Endothelial cell of umbilical vein (primary cell): ENCODE data around the gene ADIPOR2. TPM values are rescaled to one million over a fixed set of nuclear protein-coding genes. Genes with fewer than 3 reads are reported as not detected.

Source experiments
- BruUV-seq: library from RNA; stranded (reverse); fragments of 400-500 nt; replicated peaks from 2 replicates; lab custom pipeline; 2021; lab: Mats Ljungman, UMichigan
- CTCF ChIA-PET: fragments of 300-600, 350-600 bp; sonication (Branson Sonifier 250); formaldehyde crosslinking; loops from one replicate; lab custom pipeline; 2021; ENCODE audit warnings: antibody characterized with exemption, inconsistent platforms; lab: Charles Lee
- POLR2A ChIA-PET: fragments of 300-600, 350-600 bp; sonication (Branson Sonifier 250); formaldehyde crosslinking; loops from one replicate; lab custom pipeline; 2021; ENCODE audit warnings: antibody characterized with exemption, inconsistent platforms; lab: Charles Lee
- DNase-seq: peaks from one replicate; pipeline ENCODE4 v3.0.0-alpha.2; 2011; ENCODE audit warnings: low read depth, low spot score
- FAIRE-seq: peaks from 2 replicates; lab custom pipeline; 2011; peaks lifted over from hg19 to GRCh38; lab: Jason Lieb, UNC
- H2AFZ ChIP-seq: 2 replicates; pipeline ENCODE4 v1.6.0; 2012; ENCODE audit warnings: low read depth, low read length, control low read depth, inconsistent platforms
- H3K27ac ChIP-seq: 2 replicates; pipeline ENCODE4 v1.5.1; 2011; ENCODE audit warnings: low read depth, mild to moderate bottlenecking, control low read depth, low read length, moderate library complexity; ENCODE audit not compliant: insufficient read depth
- H3K27me3 ChIP-seq, 2 experiments: 2 replicates each; pipeline versions ENCODE4 v1.6.0 to v1.6.1; 2011; ENCODE audit warnings: low read length in 2 of 2, mixed read lengths in 1 of 2; ENCODE audit not compliant: control insufficient read depth in 2 of 2, insufficient read depth in 2 of 2
- H3K36me3 ChIP-seq, 2 experiments: 2 replicates in 1 of 2; 3 replicates in 1 of 2; pipeline ENCODE4 v1.5.1; 2011; ENCODE audit warnings: low read length in 2 of 2, mild to moderate bottlenecking in 1 of 2, moderate library complexity in 1 of 2; ENCODE audit not compliant: control insufficient read depth in 2 of 2, insufficient read depth in 2 of 2; ENCODE audit errors: extremely low read depth in 1 of 2
- H3K4me1 ChIP-seq: 3 replicates; pipeline ENCODE4 v1.5.1; 2011; ENCODE audit warnings: mild to moderate bottlenecking, low read length; ENCODE audit not compliant: control insufficient read depth, insufficient read depth; ENCODE audit errors: extremely low read depth
- H3K4me2 ChIP-seq: 2 replicates; pipeline ENCODE4 v1.6.1; 2011; ENCODE audit warnings: low read length, control low read depth, mixed read lengths; ENCODE audit not compliant: insufficient read depth
- H3K4me3 ChIP-seq, 3 experiments: fragments of 200-600 bp in 1 of 3; sonication (generic), shearing (Covaris generic) in 1 of 3; replicated peaks in 1 of 3; 2 replicates each; pipeline ENCODE4 v1.5.1; 2011 to 2016; ENCODE audit warnings: control low read depth in 3 of 3, low read length in 3 of 3, mild to moderate bottlenecking in 2 of 3, inconsistent platforms in 1 of 3, low read depth in 1 of 3, moderate library complexity in 1 of 3; ENCODE audit not compliant: insufficient read depth in 1 of 3
- H3K79me2 ChIP-seq: 2 replicates; pipeline ENCODE4 v1.6.0; 2012; ENCODE audit warnings: low read length, inconsistent platforms; ENCODE audit not compliant: control insufficient read depth, insufficient read depth
- H3K9ac ChIP-seq: replicated peaks from 2 replicates; pipeline ENCODE3; 2011; ENCODE audit warnings: low read length, control low read depth; ENCODE audit not compliant: insufficient read depth; ENCODE audit errors: extremely low read depth
- H3K9me1 ChIP-seq: replicated peaks from 3 replicates; pipeline ENCODE4 v1.6.0; 2011; ENCODE audit warnings: mild to moderate bottlenecking, low read length; ENCODE audit not compliant: control insufficient read depth, insufficient read depth; ENCODE audit errors: extremely low read depth
- H3K9me3 ChIP-seq: replicated peaks from 2 replicates; pipeline ENCODE4 v1.5.1; 2012; ENCODE audit warnings: low read length, inconsistent platforms; ENCODE audit not compliant: control insufficient read depth, insufficient read depth
- H4K20me1 ChIP-seq: replicated peaks from 2 replicates; pipeline ENCODE3; 2011; ENCODE audit warnings: mild to moderate bottlenecking, low read length; ENCODE audit not compliant: control insufficient read depth, insufficient read depth; ENCODE audit errors: extremely low read depth
- EZH2 ChIP-seq: IDR thresholded peaks from 2 replicates; pipeline ENCODE4 v1.6.1; 2012; ENCODE audit warnings: borderline replicate concordance, low read depth, mild to moderate bottlenecking, moderate library complexity, low read length, inconsistent platforms; ENCODE audit not compliant: severe bottlenecking
- FOS ChIP-seq: IDR thresholded peaks from 2 replicates; pipeline ENCODE4 v1.6.1; 2011; ENCODE audit warnings: mild to moderate bottlenecking, low read length, moderate library complexity, borderline replicate concordance; ENCODE audit not compliant: insufficient read depth
- GATA2 ChIP-seq: IDR thresholded peaks from 2 replicates; pipeline ENCODE4 v1.7.0; 2011; ENCODE audit warnings: low read depth, mild to moderate bottlenecking, moderate library complexity, mixed read lengths, low read length; ENCODE audit not compliant: insufficient read length, insufficient read depth
- JUN ChIP-seq: IDR thresholded peaks from 2 replicates; pipeline ENCODE4 v1.6.1; 2011; ENCODE audit warnings: borderline replicate concordance, low read depth; ENCODE audit not compliant: insufficient read length, insufficient read depth
- MYC ChIP-seq: IDR thresholded peaks from one replicate; pipeline ENCODE4 v1.6.1; 2011; ENCODE audit warnings: mild to moderate bottlenecking, low read depth, low read length
- POLR2A ChIP-seq: IDR thresholded peaks from 2 replicates; pipeline ENCODE4 v1.6.1; 2012; ENCODE audit warnings: low read depth, mild to moderate bottlenecking, control low read depth, low read length
- POLR2AphosphoS5 ChIP-seq: IDR thresholded peaks from 2 replicates; pipeline ENCODE4 v1.6.1; 2012; ENCODE audit warnings: low read depth, mild to moderate bottlenecking, control low read depth, low read length, moderate library complexity; ENCODE audit not compliant: insufficient read depth
- dilution Hi-C: fragments of 300-500 bp; cut with MboI; formaldehyde crosslinking; loops from one replicate; pipeline ENCODE4 v1.15.0; 2019; ENCODE audit warnings: low sequenced_read_pairs; ENCODE audit not compliant: extremely low pct_ligation_motif_present
- intact Hi-C: fragments of 100-400 bp; cut with micrococcal nuclease; formaldehyde crosslinking; loops from one replicate; pipeline ENCODE4 v1.10.0; 2022
- polyA plus RNA-seq, 4 experiments: library from polyadenylated mRNA; depleted of rRNA in 3 of 4; stranded (reverse) in 3 of 4; unstranded in 1 of 4; fragments of >200 nt; gene quantifications; 2 replicates each; pipeline versions ENCODE4 v1.2.1 to v1.2.3, GENCODE V29; 2011 to 2012; ENCODE audit warnings: missing spikeins in 1 of 4
- total RNA-seq: library from RNA; stranded (reverse); gene quantifications from 2 replicates; pipeline ENCODE4 v1.2.3, GENCODE V29; 2021
- TF ChIP-seq, protein P1 (sequence below): IDR thresholded peaks from 2 replicates; pipeline ENCODE4 v1.6.1; 2011; ENCODE audit not compliant: insufficient read depth, insufficient read length
- TF ChIP-seq, protein P2 (sequence below), 2 donors: IDR thresholded peaks; 1 replicate in 1 of 2; 2 replicates in 1 of 2; pipeline ENCODE4 v1.5.1; 2011; ENCODE audit warnings: low read length in 2 of 2, mild to moderate bottlenecking in 2 of 2, moderate library complexity in 2 of 2, control low read depth in 1 of 2, inconsistent platforms in 1 of 2, low read depth in 1 of 2; ENCODE audit not compliant: insufficient read depth in 1 of 2; ENCODE audit errors: extremely low read depth in 1 of 2

Gene ADIPOR2
- total and polyA plus RNA-seq, 2 donors (not counting 3 experiments of a cell fraction or from before 2014, with no cell fraction given) = 22.5 to 57.3 TPM

DNA sequence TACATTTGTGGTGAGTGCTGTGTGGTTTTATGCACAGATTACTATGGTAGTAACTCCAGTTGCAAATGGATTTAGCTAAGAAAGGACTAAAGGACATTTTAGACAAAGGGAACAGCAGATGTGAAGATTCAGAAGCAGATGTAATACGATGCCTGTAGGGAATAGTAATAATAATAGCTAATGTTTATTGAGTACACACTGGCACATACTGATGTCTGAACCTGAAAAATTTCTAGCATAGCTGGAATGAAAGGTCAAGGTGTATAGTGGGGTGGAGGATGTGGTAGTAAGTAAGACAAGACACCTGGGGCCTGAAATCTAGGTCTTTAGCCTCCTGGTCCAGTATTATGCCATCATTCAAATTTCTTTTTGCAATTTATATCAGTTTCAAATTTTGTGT, 75.2 kb downstream of the ADIPOR2 start:
- Histone ChIP-seq H2AFZ (no peak overlapping the region), H3K27me3 (no peaks in the 10 kb centered on the region), H3K9me3 (no peaks in the 10 kb centered on the region), H4K20me1 (peaks cover 4% of the 10 kb centered on the region), H3K4me3 (no peak overlapping the region), H3K9me1 (no peaks in the 10 kb centered on the region), H3K36me3 (no peaks in the 10 kb centered on the region), H3K4me2 (no peak overlapping the region), H3K9ac (no peak overlapping the region), H3K27ac (no peak overlapping the region), H3K4me1 (peaks cover 1% of the 10 kb centered on the region), H3K79me2 (peaks cover 54% of the 10 kb centered on the region)
- ChIA-PET POLR2A (no interaction called here), CTCF (interaction anchor here (1.1 to 3.6 kb wide), 3 partner anchors 10 to 113 kb away, joined by 7 to 13 read pairs (median 11); no protein-coding TSS in a partner anchor)
- no peak for TF ChIP-seq MYC
- TF ChIP-seq, protein P1, sequence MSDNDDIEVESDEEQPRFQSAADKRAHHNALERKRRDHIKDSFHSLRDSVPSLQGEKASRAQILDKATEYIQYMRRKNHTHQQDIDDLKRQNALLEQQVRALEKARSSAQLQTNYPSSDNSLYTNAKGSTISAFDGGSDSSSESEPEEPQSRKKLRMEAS = no peak
- TF ChIP-seq GATA2 = no peak
- no peak for TF ChIP-seq JUN
- no peak for TF ChIP-seq POLR2AphosphoS5
- TF ChIP-seq POLR2A = no peak
- TF ChIP-seq FOS = no peak
- TF ChIP-seq, protein P2, sequence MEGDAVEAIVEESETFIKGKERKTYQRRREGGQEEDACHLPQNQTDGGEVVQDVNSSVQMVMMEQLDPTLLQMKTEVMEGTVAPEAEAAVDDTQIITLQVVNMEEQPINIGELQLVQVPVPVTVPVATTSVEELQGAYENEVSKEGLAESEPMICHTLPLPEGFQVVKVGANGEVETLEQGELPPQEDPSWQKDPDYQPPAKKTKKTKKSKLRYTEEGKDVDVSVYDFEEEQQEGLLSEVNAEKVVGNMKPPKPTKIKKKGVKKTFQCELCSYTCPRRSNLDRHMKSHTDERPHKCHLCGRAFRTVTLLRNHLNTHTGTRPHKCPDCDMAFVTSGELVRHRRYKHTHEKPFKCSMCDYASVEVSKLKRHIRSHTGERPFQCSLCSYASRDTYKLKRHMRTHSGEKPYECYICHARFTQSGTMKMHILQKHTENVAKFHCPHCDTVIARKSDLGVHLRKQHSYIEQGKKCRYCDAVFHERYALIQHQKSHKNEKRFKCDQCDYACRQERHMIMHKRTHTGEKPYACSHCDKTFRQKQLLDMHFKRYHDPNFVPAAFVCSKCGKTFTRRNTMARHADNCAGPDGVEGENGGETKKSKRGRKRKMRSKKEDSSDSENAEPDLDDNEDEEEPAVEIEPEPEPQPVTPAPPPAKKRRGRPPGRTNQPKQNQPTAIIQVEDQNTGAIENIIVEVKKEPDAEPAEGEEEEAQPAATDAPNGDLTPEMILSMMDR (IDR thresholded peaks at IDR 0.05; ENCODE audit: extremely low read depth in 1 of 2, insufficient read depth in 1 of 2, low read depth in 1 of 2, low read length in 2 of 2) = no peak
- TF ChIP-seq EZH2 = no peak
- dilution Hi-C loops = no loop called here
- FAIRE-seq (no peak), DNase-seq (no peak)
- no TSS peak for BruUV-seq
- intact Hi-C loops = no loop called here
